SK-N-SH treated with all-trans-retinoic acid at 6 μM for 48 hours (cell line): ENCODE data around the gene CACNA1S.
A peak's percentile ranks its signal among the peaks of the same experiment; 100 is the strongest.

Experiments
- ATAC-seq: fragments of 200-7000 bp; cut with Tn5 transposase; 3 replicates; pipeline ENCODE4 v1.9.1; 2020; ENCODE audit warnings: mild to moderate bottlenecking, moderate library complexity
- CSDC2 ChIP-seq: fragments of 250-450 bp; sonication (Bioruptor Pico); IDR thresholded peaks from 2 replicates; pipeline ENCODE4 v1.5.0; 2020; ENCODE audit warnings: mild to moderate bottlenecking, moderate library complexity
- ESRRG ChIP-seq: fragments of 250-450 bp; sonication (Bioruptor Pico); IDR thresholded peaks from 2 replicates; pipeline ENCODE4 v1.6.1; 2021; ENCODE audit warnings: mild to moderate bottlenecking
- GLIS3 ChIP-seq: fragments of 250-450 bp; sonication (Bioruptor Pico); IDR thresholded peaks from 2 replicates; pipeline ENCODE4 v1.5.0; 2020; ENCODE audit warnings: mild to moderate bottlenecking, moderate library complexity
- ISL1 ChIP-seq: fragments of 250-450 bp; sonication (Bioruptor Pico); IDR thresholded peaks from 2 replicates; pipeline ENCODE4 v2.1.2; 2022; ENCODE audit warnings: mild to moderate bottlenecking, moderate library complexity
- OSR1 ChIP-seq: fragments of 250-450 bp; sonication (Bioruptor Pico); IDR thresholded peaks from 2 replicates; pipeline ENCODE4 v1.8.0; 2022; ENCODE audit warnings: moderate library complexity, mild to moderate bottlenecking, inconsistent platforms
- PPARA ChIP-seq: fragments of 250-450 bp; sonication (Bioruptor Pico); IDR thresholded peaks from 2 replicates; pipeline ENCODE4 v1.5.0; 2020; ENCODE audit warnings: mild to moderate bottlenecking, borderline replicate concordance
- RARB ChIP-seq: fragments of 250-450 bp; sonication (Bioruptor Pico); IDR thresholded peaks from 2 replicates; pipeline ENCODE4 v1.8.0; 2021; ENCODE audit warnings: mild to moderate bottlenecking, moderate library complexity
- SNAI2 ChIP-seq: fragments of 250-450 bp; sonication (Bioruptor Pico); IDR thresholded peaks from 2 replicates; pipeline ENCODE4 v1.5.0; 2020; ENCODE audit warnings: mild to moderate bottlenecking, moderate library complexity
- TCF4 ChIP-seq: fragments of 250-450 bp; sonication (Bioruptor Pico); IDR thresholded peaks from 2 replicates; pipeline ENCODE4 v1.8.0; 2021; ENCODE audit warnings: mild to moderate bottlenecking, moderate library complexity, borderline replicate concordance
- TOX ChIP-seq: fragments of 250-450 bp; sonication (Bioruptor Pico); IDR thresholded peaks from 2 replicates; pipeline ENCODE4 v1.8.0; 2021; ENCODE audit warnings: mild to moderate bottlenecking, moderate library complexity, borderline replicate concordance
- ZC3H10 ChIP-seq: fragments of 250-450 bp; sonication (Bioruptor Pico); IDR thresholded peaks from 2 replicates; pipeline ENCODE4 v1.5.1; 2021; ENCODE audit warnings: mild to moderate bottlenecking, moderate library complexity
- ZFP3 ChIP-seq: fragments of 250-450 bp; sonication (Bioruptor Pico); IDR thresholded peaks from 2 replicates; pipeline ENCODE4 v1.5.0; 2020; ENCODE audit warnings: mild to moderate bottlenecking, moderate library complexity
- ZFP30 ChIP-seq: fragments of 450-650 bp; formaldehyde crosslinking; IDR thresholded peaks from 2 replicates; pipeline ENCODE4 v1.5.0; 2022; ENCODE audit warnings: mild to moderate bottlenecking, moderate library complexity
- ZNF565 ChIP-seq: fragments of 450-650 bp; formaldehyde crosslinking; conservative IDR thresholded peaks from 2 replicates; pipeline ENCODE4 v1.5.0; 2020; ENCODE audit warnings: low read depth, mild to moderate bottlenecking, moderate library complexity
- ZNF70 ChIP-seq: fragments of 450-650 bp; formaldehyde crosslinking; IDR thresholded peaks from 2 replicates; pipeline ENCODE4 v1.5.0; 2020; ENCODE audit warnings: mild to moderate bottlenecking, moderate library complexity
- ZNF8 ChIP-seq: fragments of 450-650 bp; formaldehyde crosslinking; IDR thresholded peaks from 2 replicates; pipeline ENCODE4 v1.5.0; 2020; ENCODE audit warnings: mild to moderate bottlenecking, moderate library complexity
- TF ChIP-seq, protein P1 (sequence below): fragments of 250-450 bp; sonication (Bioruptor Pico); IDR thresholded peaks from 2 replicates; pipeline ENCODE4 v1.5.1; 2021; ENCODE audit warnings: mild to moderate bottlenecking, moderate library complexity
- TF ChIP-seq, protein P2 (sequence below): fragments of 250-450 bp; sonication (Bioruptor Pico); IDR thresholded peaks from 2 replicates; pipeline ENCODE4 v1.5.0; 2020; ENCODE audit warnings: mild to moderate bottlenecking, moderate library complexity
- TF ChIP-seq, protein P3 (sequence below): fragments of 250-450 bp; sonication (Bioruptor Pico); IDR thresholded peaks from 2 replicates; pipeline ENCODE4 v1.5.1; 2020; ENCODE audit warnings: low read depth, mild to moderate bottlenecking, moderate library complexity

Gene CACNA1S

DNA sequence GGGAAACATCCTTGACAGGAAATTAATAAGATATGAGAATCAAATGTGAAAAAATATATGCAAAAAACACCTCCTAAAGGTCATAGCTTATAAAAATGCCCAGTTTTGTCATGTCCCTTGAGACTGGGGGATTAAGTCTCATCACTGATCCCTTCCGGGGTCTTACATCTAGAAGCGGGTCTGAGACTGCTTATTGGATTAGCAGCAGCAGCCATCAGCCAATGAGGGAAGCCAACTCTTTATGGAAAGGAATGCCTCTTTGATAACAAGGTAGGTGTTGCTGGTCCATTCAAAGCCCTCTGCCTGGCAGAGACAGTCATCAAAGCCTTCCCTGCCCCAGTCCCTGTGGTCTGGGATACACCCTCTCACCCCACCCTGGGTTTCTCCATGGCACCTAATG is 3.9 kb upstream of the CACNA1S start:
- TF ChIP-seq ESRRG (no peak), RARB (CRISPR knock-in tag) (no peak), ZNF565 (no peak), ZNF70 (no peak), ISL1 (CRISPR knock-in tag) (no peak), CSDC2 (CRISPR knock-in tag) (no peak), ZFP30 (CRISPR knock-in tag) (no peak)

DNA sequence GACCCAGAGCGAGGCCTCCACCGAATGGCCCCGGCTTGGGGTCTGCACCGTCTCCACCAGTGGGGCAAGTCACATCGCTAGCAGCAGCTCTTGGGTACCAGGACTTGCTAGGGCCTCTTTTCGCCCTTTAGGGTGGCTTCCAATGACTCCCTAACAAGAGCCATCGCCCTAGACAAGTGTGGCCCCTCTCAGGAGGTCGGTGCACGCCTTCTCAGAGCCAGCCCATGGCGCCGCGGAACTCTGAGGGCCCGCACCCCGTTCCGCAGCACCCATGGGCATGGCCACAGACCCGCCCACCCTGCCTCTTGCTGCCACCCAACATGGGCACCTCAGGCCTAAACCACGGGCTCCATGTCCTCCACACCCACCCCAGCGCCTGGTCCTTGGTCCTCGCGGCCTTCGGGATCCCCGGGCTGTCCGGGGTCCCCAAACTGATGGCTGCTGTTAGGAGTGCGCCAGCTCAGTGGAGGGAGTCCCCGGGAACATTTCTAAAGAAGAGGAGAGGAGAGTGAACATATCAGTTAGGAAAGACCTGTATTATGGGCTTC is 3.2 kb upstream of the CACNA1S start:
- TF ChIP-seq OSR1 (CRISPR knock-in tag) = no peak
- no peak for TF ChIP-seq ZFP3 (CRISPR knock-in tag)
- TF ChIP-seq ZNF70 = no peak
- TF ChIP-seq, protein P1, sequence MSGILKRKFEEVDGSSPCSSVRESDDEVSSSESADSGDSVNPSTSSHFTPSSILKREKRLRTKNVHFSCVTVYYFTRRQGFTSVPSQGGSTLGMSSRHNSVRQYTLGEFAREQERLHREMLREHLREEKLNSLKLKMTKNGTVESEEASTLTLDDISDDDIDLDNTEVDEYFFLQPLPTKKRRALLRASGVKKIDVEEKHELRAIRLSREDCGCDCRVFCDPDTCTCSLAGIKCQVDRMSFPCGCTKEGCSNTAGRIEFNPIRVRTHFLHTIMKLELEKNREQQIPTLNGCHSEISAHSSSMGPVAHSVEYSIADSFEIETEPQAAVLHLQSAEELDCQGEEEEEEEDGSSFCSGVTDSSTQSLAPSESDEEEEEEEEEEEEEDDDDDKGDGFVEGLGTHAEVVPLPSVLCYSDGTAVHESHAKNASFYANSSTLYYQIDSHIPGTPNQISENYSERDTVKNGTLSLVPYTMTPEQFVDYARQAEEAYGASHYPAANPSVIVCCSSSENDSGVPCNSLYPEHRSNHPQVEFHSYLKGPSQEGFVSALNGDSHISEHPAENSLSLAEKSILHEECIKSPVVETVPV (CRISPR knock-in tag) = no peak
- TF ChIP-seq SNAI2 (CRISPR knock-in tag) = no peak
- TF ChIP-seq, protein P2, sequence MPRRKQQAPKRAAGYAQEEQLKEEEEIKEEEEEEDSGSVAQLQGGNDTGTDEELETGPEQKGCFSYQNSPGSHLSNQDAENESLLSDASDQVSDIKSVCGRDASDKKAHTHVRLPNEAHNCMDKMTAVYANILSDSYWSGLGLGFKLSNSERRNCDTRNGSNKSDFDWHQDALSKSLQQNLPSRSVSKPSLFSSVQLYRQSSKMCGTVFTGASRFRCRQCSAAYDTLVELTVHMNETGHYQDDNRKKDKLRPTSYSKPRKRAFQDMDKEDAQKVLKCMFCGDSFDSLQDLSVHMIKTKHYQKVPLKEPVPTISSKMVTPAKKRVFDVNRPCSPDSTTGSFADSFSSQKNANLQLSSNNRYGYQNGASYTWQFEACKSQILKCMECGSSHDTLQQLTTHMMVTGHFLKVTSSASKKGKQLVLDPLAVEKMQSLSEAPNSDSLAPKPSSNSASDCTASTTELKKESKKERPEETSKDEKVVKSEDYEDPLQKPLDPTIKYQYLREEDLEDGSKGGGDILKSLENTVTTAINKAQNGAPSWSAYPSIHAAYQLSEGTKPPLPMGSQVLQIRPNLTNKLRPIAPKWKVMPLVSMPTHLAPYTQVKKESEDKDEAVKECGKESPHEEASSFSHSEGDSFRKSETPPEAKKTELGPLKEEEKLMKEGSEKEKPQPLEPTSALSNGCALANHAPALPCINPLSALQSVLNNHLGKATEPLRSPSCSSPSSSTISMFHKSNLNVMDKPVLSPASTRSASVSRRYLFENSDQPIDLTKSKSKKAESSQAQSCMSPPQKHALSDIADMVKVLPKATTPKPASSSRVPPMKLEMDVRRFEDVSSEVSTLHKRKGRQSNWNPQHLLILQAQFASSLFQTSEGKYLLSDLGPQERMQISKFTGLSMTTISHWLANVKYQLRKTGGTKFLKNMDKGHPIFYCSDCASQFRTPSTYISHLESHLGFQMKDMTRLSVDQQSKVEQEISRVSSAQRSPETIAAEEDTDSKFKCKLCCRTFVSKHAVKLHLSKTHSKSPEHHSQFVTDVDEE (CRISPR knock-in tag) = no peak
- TF ChIP-seq ESRRG = no peak
- TF ChIP-seq GLIS3 (CRISPR knock-in tag) = no peak
- TF ChIP-seq TCF4 (CRISPR knock-in tag) = no peak
- TF ChIP-seq PPARA (CRISPR knock-in tag) = no peak
- no peak for TF ChIP-seq ZC3H10
- no peak for TF ChIP-seq ZNF8 (CRISPR knock-in tag)
- ATAC-seq = no peak

More for the DNA sequence above, 3.9 kb upstream of the CACNA1S start:
- ATAC-seq = no peak

DNA sequence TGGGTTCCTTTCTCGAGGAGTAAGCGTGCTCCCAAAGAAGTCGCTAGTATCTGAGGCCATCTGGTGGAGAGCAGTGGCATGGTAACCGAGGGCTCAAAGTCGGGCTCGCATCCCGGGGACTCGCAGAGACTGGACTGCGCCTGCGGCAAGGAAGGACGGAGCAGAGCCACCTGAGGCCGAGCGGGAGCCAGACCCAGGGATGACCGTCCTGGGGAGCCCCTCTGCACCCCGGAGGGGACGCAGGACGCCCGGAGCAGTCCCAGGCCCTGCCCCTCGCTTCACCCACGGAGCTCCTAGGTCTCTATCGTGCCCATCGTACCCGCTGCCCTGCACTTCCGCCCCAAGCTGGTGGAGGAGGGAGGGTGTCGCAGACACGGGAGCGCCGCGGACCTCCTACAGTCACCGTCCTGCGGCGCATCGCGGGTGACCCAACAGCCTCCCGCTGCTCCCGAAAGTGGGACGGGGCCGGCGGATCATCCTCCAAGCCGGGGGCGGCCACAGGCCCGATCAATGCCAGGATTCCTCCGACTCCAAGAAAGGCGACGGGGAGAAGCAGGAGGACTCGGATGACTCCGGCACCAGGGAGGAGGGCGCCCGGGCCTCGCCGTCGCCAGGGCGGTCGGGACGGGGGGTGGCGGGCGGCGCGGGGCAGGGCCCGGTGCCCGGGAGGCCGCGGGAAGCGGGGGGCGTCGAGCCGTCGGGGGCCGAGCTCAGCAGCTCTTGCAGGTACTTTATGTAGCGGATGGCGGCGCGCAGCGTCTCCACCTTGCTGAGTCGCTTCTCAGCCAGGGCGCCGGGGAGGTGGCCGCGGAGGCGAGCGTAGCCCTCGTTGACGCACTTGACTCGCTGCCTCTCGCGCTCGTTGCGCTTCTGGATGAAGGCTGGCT is 2.3 kb upstream of the CACNA1S start:
- TF ChIP-seq TOX (CRISPR knock-in tag) (no peak), GLIS3 (CRISPR knock-in tag) (no peak), OSR1 (CRISPR knock-in tag) (no peak)
- TF ChIP-seq, protein P3, sequence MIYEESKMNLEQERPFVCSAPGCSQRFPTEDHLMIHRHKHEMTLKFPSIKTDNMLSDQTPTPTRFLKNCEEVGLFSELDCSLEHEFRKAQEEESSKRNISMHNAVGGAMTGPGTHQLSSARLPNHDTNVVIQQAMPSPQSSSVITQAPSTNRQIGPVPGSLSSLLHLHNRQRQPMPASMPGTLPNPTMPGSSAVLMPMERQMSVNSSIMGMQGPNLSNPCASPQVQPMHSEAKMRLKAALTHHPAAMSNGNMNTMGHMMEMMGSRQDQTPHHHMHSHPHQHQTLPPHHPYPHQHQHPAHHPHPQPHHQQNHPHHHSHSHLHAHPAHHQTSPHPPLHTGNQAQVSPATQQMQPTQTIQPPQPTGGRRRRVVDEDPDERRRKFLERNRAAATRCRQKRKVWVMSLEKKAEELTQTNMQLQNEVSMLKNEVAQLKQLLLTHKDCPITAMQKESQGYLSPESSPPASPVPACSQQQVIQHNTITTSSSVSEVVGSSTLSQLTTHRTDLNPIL (CRISPR knock-in tag) = no peak
- TF ChIP-seq, protein P1 (CRISPR knock-in tag) = no peak
- TF ChIP-seq, all 23 proteins: peak for 0
- peak; percentile 99 for ATAC-seq

DNA sequence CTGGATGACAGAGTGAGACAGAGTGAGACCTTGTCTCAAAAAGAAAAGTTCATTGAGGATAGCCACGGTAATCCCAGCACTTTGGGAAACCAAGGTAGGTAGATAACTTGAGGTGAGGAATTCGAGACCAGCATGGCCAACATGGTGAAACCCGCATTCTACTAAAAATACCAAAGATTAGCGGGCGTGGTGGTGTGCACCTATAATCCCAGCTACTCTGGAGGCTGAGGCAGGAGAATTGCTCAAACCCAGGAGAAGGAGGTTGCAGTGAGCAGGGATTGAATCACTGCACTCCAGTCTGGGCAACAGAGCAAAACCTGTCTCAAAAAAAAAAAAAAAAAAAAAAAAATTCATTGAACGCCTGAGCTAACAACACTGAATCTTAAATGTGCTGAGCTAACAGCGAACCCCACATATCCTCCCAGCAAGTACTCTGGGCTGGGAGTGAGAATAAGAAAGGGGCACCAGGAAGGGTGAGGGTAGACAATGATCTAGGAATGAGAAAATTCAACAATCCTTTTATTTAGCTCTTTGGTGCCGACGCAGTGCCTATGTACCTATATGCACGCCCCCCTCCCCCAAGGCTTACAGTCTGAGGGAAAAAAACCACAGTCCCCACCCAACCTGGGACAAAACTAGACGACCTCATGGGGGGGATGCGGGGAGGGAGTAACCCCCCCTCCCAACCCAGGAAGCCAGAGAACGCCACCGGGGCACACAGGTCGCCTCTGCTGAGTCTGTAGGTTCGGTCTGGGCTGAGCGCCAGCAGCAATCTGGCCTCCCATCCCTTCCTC is 1.4 kb upstream of the CACNA1S start:
- TF ChIP-seq RARB (CRISPR knock-in tag) = no peak
- ATAC-seq = no peak; the same call in 1 of the 3 replicates
